GM12878 (cell line): ENCODE results near the gene SLC25A39. TPM values are rescaled to one million over a fixed set of nuclear protein-coding genes. Genes with fewer than 3 reads are reported as not detected.

ENCODE experiments used
- ASH2L ChIP-seq: fragments of 300-600, 200-600 bp; sonication (generic); IDR thresholded peaks from 2 replicates; pipeline ENCODE4 v1.6.1; 2017; ENCODE audit warnings: low read depth, mild to moderate bottlenecking, borderline replicate concordance
- CREM ChIP-seq: IDR thresholded peaks from 2 replicates; pipeline ENCODE4 v1.6.1; 2014; ENCODE audit warnings: antibody characterized with exemption, low read depth
- EGR1 ChIP-seq, 2 experiments: IDR thresholded peaks; 1 replicate in 1 of 2; 2 replicates in 1 of 2; pipeline ENCODE4 v1.6.1; 2011 to 2012; ENCODE audit warnings: low read depth in 2 of 2, low read length in 2 of 2, borderline replicate concordance in 1 of 2, mild to moderate bottlenecking in 1 of 2, moderate library complexity in 1 of 2
- IKZF2 ChIP-seq, 2 experiments: fragments of 450-650 bp; IDR thresholded peaks; 2 replicates each; pipeline ENCODE4 v1.6.1; 2017; ENCODE audit warnings: mild to moderate bottlenecking in 2 of 2, moderate library complexity in 2 of 2
- JUND ChIP-seq: IDR thresholded peaks from 2 replicates; pipeline ENCODE4 v1.6.1; 2012; ENCODE audit warnings: low read depth, mild to moderate bottlenecking, low read length, improper control_type of control experiment, moderate library complexity
- KDM1A ChIP-seq: fragments of 200-600 bp; sonication (generic); IDR thresholded peaks from 2 replicates; pipeline ENCODE4 v1.6.1; 2016; ENCODE audit warnings: borderline replicate concordance
- MYB ChIP-seq: fragments of 150-350 bp; IDR thresholded peaks from 2 replicates; pipeline ENCODE4 v1.6.1; 2014; ENCODE audit warnings: mild to moderate bottlenecking, low read depth, low read length, borderline replicate concordance
- NFYB ChIP-seq: IDR thresholded peaks from 2 replicates; pipeline ENCODE4 v1.6.1; 2011; ENCODE audit warnings: low read depth, mild to moderate bottlenecking, low read length, improper control_type of control experiment, moderate library complexity; ENCODE audit not compliant: insufficient read depth
- POLR2AphosphoS5 ChIP-seq: IDR thresholded peaks from 2 replicates; pipeline ENCODE4 v1.6.1; 2011; ENCODE audit warnings: mild to moderate bottlenecking, low read length, inconsistent platforms
- RAD21 ChIP-seq: IDR thresholded peaks from 2 replicates; pipeline ENCODE4 v1.6.1; 2011; ENCODE audit warnings: mild to moderate bottlenecking, low read depth, low read length, moderate library complexity; ENCODE audit not compliant: insufficient read depth
- SIX5 ChIP-seq: IDR thresholded peaks from 2 replicates; pipeline ENCODE4 v1.6.1; 2011; ENCODE audit warnings: mild to moderate bottlenecking, low read depth, low read length, moderate library complexity; ENCODE audit not compliant: severe bottlenecking
- SMARCA5 ChIP-seq: fragments of 450-650 bp; IDR thresholded peaks from 2 replicates; pipeline ENCODE4 v1.6.1; 2017; ENCODE audit warnings: mild to moderate bottlenecking
- SRF ChIP-seq, 2 experiments: IDR thresholded peaks; 2 replicates each; pipeline ENCODE4 v1.6.1; 2011; ENCODE audit warnings: low read depth in 2 of 2, low read length in 2 of 2, mild to moderate bottlenecking in 1 of 2, moderate library complexity in 1 of 2
- SUZ12 ChIP-seq: fragments of 200-600 bp; sonication (generic); IDR thresholded peaks from one replicate; pipeline ENCODE4 v1.6.1; 2018; ENCODE audit warnings: antibody characterized with exemption, mild to moderate bottlenecking; ENCODE audit not compliant: unreplicated experiment
- TCF12 ChIP-seq: IDR thresholded peaks from 2 replicates; pipeline ENCODE4 v1.6.1; 2011; ENCODE audit warnings: low read depth, mild to moderate bottlenecking, low read length
- YBX1 ChIP-seq: fragments of 450-650 bp; IDR thresholded peaks from 2 replicates; pipeline ENCODE4 v1.6.1; 2016; ENCODE audit warnings: antibody characterized with exemption
- polyA plus RNA-seq, 11 experiments: library from polyadenylated mRNA; depleted of rRNA in 4 of 11; unstranded in 6 of 11; stranded (reverse) in 5 of 11; fragments of >200 nt; fragmentation: Nextera tagmentation in 4 of 11; fragmentation: Illumina TruSeq in 1 of 11; extraction: Ambion mirVana in 4 of 11; extraction: Trizol in 1 of 11; gene quantifications; 1 replicate in 1 of 11; 2 replicates in 10 of 11; pipeline versions ENCODE4 v1.2.1 to v1.2.3, GENCODE V29; 2011 to 2016; ENCODE audit warnings: inconsistent platforms in 2 of 11, missing spikeins in 2 of 11, low read depth in 1 of 11
- total RNA-seq, 4 experiments: library from RNA; depleted of rRNA in 3 of 4; stranded (reverse); fragments of >200 nt in 3 of 4; fragmentation: Illumina TruSeq in 1 of 4; extraction: Trizol in 1 of 4; gene quantifications; 2 replicates each; pipeline versions ENCODE4 v1.2.1 to v1.2.3, GENCODE V29; 2013 to 2021
- TF ChIP-seq, protein P1 (sequence below): fragments of 450-650 bp; IDR thresholded peaks from 2 replicates; pipeline ENCODE4 v1.6.1; 2017; ENCODE audit warnings: mild to moderate bottlenecking
- TF ChIP-seq, protein P2 (sequence below): fragments of 450-650 bp; IDR thresholded peaks from 2 replicates; pipeline ENCODE4 v1.6.1; 2018; ENCODE audit warnings: mild to moderate bottlenecking, low read depth, moderate library complexity; ENCODE audit not compliant: partially characterized antibody
- TF ChIP-seq, protein P3 (sequence below): fragments of 150-350 bp; IDR thresholded peaks from 2 replicates; pipeline ENCODE4 v1.6.1; 2014; ENCODE audit warnings: mild to moderate bottlenecking, low read depth, low read length
- TF ChIP-seq, protein P4 (sequence below): IDR thresholded peaks from 2 replicates; pipeline ENCODE4 v1.6.1; 2011; ENCODE audit warnings: low read depth, low read length, improper control_type of control experiment, borderline replicate concordance
- TF ChIP-seq, protein P5 (sequence below): fragments of 450-650 bp; IDR thresholded peaks from 2 replicates; pipeline ENCODE4 v1.6.1; 2017; ENCODE audit warnings: low read depth, mild to moderate bottlenecking, moderate library complexity

SLC25A39 gene
- total and polyA plus RNA-seq, 10 of the 15 experiments (the other 5 are each of a cell fraction or from before 2014, with no cell fraction given), result 3.5 to 270 (median 150) TPM

DNA sequence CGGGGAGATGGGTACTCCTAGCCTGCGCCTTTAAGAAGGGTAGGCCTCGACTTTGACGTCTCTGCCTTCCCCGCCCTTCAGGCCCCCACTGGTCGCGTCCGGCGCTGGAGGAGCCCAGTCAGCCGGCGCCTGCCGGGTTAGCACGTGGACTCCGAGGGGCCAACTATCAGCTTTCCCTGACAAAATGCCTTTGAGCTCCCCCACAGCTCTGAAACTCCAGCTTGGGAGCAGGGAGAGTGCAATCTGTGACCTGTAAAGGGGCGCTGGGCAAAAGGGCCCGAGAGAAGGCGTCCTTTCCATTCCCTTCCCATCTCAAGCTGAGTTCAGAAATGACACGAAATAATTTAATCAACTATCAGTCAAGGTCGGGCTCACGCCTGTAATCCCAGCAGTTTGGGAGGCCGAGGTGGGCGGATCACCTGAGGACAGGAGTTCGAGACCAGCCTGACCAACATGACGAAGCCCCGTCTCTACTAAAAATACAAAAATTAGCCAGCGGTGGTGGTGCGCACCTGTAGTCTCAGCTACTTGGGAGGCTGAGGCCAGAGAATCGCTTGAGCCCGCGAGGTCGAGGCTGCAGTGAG is 2.3 kb upstream of the SLC25A39 start (continued):
- TF ChIP-seq, protein P1, sequence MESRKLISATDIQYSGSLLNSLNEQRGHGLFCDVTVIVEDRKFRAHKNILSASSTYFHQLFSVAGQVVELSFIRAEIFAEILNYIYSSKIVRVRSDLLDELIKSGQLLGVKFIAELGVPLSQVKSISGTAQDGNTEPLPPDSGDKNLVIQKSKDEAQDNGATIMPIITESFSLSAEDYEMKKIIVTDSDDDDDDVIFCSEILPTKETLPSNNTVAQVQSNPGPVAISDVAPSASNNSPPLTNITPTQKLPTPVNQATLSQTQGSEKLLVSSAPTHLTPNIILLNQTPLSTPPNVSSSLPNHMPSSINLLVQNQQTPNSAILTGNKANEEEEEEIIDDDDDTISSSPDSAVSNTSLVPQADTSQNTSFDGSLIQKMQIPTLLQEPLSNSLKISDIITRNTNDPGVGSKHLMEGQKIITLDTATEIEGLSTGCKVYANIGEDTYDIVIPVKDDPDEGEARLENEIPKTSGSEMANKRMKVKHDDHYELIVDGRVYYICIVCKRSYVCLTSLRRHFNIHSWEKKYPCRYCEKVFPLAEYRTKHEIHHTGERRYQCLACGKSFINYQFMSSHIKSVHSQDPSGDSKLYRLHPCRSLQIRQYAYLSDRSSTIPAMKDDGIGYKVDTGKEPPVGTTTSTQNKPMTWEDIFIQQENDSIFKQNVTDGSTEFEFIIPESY, result no peak
- TF ChIP-seq, protein P2, sequence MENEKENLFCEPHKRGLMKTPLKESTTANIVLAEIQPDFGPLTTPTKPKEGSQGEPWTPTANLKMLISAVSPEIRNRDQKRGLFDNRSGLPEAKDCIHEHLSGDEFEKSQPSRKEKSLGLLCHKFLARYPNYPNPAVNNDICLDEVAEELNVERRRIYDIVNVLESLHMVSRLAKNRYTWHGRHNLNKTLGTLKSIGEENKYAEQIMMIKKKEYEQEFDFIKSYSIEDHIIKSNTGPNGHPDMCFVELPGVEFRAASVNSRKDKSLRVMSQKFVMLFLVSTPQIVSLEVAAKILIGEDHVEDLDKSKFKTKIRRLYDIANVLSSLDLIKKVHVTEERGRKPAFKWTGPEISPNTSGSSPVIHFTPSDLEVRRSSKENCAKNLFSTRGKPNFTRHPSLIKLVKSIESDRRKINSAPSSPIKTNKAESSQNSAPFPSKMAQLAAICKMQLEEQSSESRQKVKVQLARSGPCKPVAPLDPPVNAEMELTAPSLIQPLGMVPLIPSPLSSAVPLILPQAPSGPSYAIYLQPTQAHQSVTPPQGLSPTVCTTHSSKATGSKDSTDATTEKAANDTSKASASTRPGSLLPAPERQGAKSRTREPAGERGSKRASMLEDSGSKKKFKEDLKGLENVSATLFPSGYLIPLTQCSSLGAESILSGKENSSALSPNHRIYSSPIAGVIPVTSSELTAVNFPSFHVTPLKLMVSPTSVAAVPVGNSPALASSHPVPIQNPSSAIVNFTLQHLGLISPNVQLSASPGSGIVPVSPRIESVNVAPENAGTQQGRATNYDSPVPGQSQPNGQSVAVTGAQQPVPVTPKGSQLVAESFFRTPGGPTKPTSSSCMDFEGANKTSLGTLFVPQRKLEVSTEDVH, result peak; percentile 27
- TF ChIP-seq IKZF2 (IDR thresholded peaks at IDR 0.05), result peak; percentile 35 to 54; a peak in 2 of 4 replicates
- no peak for TF ChIP-seq YBX1
- TF ChIP-seq SRF (IDR thresholded peaks at IDR 0.05; ENCODE audit: low read depth in 2 of 2, low read length in 2 of 2), result peak in 1 of 2 experiments; percentile 87; a peak in 2 of 4 replicates
- TF ChIP-seq SMARCA5, result peak; percentile 10; the same call in 1 of the 2 replicates
- TF ChIP-seq NFYB, result peak; percentile 81
- TF ChIP-seq RAD21, result no peak
- peak; percentile 18 for TF ChIP-seq SIX5
- no peak for TF ChIP-seq KDM1A
- peak in 1 of 2 experiments; percentile 27; a peak in 1 of 3 replicates for TF ChIP-seq EGR1 (IDR thresholded peaks at IDR 0.05; ENCODE audit: borderline replicate concordance in 1 of 2, low read depth in 2 of 2, low read length in 2 of 2)
- TF ChIP-seq TCF12, result peak; percentile 46; the same call in 1 of the 2 replicates
- no peak for TF ChIP-seq JUND
- TF ChIP-seq, protein P3, sequence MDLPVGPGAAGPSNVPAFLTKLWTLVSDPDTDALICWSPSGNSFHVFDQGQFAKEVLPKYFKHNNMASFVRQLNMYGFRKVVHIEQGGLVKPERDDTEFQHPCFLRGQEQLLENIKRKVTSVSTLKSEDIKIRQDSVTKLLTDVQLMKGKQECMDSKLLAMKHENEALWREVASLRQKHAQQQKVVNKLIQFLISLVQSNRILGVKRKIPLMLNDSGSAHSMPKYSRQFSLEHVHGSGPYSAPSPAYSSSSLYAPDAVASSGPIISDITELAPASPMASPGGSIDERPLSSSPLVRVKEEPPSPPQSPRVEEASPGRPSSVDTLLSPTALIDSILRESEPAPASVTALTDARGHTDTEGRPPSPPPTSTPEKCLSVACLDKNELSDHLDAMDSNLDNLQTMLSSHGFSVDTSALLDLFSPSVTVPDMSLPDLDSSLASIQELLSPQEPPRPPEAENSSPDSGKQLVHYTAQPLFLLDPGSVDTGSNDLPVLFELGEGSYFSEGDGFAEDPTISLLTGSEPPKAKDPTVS, result no peak
- TF ChIP-seq POLR2AphosphoS5, result 0 out of 2 replicates have a peak, but pooled peaks have one; percentile 32
- no peak for TF ChIP-seq MYB
- TF ChIP-seq, protein P4, sequence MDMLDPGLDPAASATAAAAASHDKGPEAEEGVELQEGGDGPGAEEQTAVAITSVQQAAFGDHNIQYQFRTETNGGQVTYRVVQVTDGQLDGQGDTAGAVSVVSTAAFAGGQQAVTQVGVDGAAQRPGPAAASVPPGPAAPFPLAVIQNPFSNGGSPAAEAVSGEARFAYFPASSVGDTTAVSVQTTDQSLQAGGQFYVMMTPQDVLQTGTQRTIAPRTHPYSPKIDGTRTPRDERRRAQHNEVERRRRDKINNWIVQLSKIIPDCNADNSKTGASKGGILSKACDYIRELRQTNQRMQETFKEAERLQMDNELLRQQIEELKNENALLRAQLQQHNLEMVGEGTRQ, result peak; percentile 73
- TF ChIP-seq, protein P5, sequence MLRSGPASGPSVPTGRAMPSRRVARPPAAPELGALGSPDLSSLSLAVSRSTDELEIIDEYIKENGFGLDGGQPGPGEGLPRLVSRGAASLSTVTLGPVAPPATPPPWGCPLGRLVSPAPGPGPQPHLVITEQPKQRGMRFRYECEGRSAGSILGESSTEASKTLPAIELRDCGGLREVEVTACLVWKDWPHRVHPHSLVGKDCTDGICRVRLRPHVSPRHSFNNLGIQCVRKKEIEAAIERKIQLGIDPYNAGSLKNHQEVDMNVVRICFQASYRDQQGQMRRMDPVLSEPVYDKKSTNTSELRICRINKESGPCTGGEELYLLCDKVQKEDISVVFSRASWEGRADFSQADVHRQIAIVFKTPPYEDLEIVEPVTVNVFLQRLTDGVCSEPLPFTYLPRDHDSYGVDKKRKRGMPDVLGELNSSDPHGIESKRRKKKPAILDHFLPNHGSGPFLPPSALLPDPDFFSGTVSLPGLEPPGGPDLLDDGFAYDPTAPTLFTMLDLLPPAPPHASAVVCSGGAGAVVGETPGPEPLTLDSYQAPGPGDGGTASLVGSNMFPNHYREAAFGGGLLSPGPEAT, result peak; percentile 98
- peak; percentile 75 for TF ChIP-seq CREM
- TF ChIP-seq SUZ12, result no peak
- no peak for TF ChIP-seq ASH2L
